CD4-positive, alpha-beta T cell treated with Interleukin-2 at 100 ng/mL for 4 hours (primary cell): Measurements from ENCODE around the gene SLC19A2.

Experiments used
- DNase-seq: peaks from one replicate; pipeline ENCODE4 v3.0.0-alpha.2; 2020; ENCODE audit warnings: low spot score

SLC19A2 gene

DNA sequence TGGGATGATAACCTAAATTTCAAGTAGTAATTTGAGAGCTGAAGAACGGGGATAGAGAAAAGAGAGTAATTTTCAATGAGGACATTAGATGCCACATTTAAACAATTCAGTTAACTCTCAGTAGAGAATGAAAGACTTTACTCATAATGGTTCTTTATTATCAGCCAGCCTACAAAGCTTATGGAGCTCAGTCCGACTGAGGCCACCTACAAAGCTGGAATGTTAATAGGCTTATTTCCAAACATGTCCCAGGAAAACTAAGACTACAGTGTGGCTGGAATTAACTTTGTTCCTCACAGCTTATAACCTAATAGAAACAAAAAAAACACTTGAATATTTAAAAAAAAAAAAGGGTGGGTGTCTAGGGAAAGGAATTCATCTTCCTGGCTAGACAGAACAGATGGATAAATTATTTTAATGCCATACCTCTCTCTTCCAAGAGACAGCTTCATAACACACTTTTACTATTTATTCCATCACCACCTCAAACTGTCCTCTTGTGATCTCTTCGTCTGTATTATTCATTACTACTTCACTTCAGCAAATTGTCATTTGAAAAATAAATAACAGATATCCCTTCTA, 9.8 kb downstream of the SLC19A2 start:
- DNase-seq, result no peak

DNA sequence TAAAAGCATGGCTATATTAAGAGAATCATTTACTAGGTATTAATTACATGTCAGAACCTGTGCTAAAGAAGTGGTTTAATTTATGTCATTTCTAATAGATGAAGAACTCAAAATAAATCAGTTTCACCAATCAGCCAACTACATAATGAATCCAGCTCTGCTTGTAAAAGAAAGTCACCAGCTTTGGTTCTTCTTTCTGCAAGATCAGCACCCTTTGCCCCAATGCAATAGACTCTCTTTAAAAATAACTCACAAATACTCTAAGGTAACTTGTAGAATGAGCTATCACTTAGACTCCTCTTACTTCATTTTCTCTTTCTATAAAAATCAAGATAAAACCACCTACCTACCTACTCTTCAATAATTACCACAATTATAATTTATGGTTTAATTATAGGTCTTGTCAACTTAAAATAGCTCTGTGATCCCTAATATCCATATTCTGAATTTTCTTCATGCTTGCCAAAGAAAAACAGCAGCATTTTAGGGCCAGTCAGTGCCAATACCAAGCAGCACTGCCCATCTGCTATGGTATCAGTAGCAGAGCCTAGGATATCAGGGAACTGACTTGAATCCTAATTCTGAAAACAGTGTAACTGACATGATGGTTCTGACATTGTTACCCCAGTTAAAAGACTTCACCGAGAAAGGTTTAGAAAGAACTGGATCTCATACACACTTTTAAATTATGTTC, 11.3 kb downstream of the SLC19A2 start:
- DNase-seq, result no peak

- no peak for DNase-seq
Measured at GRCh38 chr1:169473347-169473746, 12.4 kb downstream of the SLC19A2 start.

DNA sequence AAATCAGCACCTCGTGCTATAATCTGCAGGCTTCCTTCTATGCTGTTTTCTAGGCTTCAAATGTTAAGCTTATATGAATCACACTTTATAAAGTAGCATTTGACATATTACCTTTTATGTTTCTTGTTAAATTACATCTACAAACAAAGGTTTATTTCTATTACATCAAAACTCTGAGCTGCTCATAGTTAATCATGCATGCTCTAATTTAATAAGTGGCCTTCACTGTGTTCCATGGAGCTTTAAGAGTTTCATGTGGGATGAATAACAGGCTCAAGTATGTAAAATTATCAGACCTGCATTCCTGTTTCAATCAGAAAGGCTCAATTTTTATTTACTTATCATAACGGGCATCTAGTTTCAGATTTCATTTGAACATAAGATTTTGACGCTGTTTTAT, 13.0 kb downstream of the SLC19A2 start:
- DNase-seq, result no peak

DNA sequence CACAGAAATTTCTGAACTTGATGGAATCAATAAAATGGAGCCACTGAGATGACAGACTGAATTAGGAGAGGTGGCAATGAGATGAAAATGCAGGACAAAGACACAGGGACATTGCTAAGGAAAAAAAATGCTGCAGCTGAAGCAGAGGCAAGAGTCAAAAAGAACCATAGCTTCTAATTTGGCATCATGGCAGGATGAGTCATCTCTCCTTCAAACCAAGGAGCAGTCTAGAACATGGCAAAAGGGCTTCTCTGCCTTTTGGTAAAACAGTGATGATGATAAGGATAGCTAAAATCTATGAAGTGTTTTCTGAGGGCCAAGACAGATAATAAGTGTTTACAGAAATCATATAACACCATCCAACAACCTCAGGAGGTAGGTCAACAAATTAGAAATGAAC, 16.8 kb downstream of the SLC19A2 start:
- no peak for DNase-seq

DNA sequence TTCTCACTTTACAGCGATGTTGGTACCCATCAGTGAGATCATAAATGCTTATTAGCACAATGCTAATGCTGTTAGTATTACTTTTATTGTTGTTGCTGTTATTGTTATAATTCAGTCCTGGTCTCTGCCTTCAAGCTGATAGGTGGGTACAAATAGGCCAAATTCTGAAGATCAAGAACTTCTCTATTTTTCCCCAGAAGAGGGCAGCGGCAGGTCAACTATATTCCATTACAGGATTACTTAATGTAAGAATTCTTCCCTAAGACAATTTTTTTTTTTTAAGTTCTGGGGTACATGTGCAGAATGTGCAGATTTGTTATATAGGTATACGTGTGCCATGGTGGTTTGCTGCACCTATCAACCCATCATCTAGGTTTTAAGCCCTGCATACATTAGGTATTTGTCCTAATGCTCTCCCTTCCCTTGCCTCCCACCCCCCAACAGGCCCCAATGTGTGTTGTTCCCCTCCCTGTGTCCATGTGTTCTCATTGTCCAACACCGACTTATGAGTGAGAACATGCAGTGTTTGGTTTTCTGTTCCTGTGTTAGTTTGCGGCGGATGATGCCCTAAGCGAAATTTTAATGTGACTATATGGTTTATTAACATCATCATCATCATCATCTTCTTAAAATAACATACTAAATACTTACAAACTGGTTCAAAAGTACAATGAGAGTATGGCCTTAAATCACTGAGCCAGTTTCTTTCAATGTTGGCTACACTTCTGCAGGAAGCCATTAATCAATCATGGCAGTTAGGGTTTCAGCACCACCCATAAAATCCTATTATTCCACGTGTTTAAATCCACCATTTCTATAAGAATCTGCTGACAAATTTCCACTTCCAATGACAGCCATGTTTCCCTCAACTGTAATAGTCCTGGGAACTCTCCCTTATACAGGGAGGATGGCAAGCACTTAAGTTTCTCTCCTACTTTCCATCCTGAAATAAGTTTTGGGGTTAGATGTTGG, 19.2 kb downstream of the SLC19A2 start:
- peak; percentile 37 for DNase-seq

DNA sequence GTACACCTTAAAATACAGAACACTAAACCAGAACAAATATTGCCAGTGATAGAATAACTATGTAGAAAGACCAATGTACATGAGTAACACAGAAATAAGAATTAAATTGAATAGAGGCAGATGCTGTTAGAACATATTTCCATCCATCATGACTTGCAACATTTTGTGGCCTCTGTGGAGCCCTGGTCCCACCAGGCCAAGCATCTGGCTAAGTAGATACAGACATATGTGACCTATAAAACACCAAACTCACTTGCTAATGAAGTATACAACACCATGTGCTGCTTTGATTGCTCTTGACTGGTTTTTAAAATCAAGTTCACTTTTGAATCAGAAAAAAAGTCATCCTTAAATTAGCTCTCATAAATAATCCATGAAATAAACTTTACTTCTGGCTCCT, 20.5 kb downstream of the SLC19A2 start:
- DNase-seq, result no peak

- DNase-seq, result no peak
Measured at GRCh38 chr1:169462385-169462784, 23.4 kb downstream of the SLC19A2 start.

DNA sequence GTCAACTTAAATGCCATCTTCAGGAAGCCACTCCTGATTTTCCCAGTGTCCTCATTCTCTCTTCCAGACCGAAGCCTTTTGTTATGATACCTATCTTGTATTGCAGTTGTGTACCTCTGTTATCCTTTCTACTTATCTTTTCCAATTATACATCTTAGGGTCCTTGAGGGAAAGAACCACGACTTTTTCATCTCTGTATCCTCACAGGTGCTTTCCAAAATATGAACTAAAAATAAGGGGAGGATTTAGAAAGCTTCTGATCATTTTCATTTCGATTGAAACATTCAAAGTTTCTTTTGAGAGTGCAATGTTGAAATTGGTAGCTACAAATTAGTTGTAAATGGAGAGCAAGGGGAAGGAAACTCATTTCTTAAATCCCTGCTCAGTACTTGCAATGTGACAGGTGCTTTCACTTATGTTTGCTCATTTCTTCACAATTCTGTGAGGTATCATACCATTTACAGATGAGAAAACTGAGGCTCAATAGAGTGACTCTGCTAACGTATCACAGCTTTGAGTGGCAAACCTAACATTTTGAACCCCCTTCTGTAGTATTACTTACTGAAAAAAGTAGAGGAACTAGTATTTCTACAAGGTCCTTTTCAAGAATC, 24.2 kb downstream of the SLC19A2 start:
- no peak for DNase-seq

DNA sequence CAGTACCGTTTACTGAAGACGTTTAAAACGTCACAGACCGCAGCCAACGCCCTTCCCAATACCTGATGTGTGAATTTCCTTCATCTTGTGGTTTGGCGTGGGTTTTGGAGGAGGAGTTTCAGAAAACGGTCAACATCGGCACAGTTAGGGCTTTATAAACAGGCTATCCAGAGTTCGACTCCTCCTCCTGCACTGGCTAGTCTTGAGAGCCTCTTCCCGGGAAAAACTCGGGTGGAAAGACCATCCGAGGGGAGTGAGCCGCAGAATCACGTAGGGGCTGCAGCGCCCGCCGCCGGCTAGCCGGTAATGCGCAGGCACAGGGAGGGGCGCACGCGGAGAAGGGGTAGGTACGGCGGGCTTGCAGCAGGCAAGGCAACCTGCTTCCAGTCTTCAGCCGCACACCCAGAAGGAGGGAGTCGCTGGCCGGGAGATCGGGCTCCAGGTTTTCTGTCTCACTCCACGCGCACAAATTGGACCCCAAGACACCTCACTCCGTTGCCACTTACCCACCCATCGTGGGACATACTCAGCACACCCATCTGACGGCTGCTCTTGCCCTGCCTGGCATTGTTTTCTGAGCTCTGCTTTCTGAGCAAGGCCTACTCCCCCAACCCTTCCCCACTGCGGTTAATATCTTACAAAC, 25.4 kb downstream of the SLC19A2 start:
- peak; percentile 17 for DNase-seq

DNA sequence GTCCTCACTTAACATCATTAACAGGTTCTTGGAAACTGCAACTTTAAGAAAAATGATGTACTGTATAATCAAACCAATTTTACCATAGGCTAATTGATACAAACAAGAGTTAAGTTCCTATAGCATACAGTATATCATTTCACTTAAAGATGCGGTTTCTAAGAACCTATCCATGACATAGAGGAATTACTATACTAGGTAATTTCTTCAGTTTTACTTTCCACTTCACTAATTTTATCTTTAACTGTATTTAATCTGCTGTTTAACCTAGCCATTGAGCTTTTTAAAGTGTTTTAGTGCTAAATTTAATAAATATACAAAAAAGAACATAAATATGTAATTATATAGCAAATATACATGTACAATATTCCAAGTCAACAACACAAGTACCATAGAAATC, 28.3 kb downstream of the SLC19A2 start:
- DNase-seq, result no peak

- DNase-seq, result no peak
Measured at GRCh38 chr1:169456029-169456428, 29.7 kb downstream of the SLC19A2 start.

GRCh38 chr1:169452921-169453320, 32.8 kb downstream of the SLC19A2 start:
- no peak for DNase-seq

DNA sequence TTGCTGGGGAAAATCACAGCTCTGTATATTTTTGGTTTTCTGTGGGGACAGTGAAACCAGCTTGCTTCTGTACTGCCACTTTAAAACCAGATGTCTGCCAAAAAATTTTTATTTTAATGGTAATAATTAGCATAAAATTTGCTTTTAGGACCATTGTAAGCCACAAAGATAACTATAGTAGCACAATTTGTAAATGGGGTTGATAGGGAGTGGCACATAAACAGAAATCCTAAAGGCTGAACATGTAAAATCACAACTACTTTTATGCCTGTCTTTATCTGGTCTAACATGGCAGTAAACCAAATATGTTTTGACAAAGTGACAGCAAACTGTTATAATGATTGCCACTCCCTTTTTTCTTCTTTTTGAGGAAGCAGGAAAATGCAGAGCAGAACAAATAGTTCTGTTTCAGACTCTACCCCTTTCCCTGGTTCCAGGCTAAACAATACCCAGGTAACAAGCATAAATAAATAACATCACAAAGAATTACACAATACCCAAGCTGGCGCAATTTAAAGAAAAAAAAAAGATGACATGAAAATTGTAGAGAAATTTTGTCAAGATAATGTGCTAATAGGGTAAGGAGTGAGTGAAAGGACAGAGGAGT, 34.4 kb downstream of the SLC19A2 start:
- DNase-seq, result no peak

GRCh38 chr1:169443923-169444322, 41.8 kb downstream of the SLC19A2 start:
- DNase-seq, result no peak

DNA sequence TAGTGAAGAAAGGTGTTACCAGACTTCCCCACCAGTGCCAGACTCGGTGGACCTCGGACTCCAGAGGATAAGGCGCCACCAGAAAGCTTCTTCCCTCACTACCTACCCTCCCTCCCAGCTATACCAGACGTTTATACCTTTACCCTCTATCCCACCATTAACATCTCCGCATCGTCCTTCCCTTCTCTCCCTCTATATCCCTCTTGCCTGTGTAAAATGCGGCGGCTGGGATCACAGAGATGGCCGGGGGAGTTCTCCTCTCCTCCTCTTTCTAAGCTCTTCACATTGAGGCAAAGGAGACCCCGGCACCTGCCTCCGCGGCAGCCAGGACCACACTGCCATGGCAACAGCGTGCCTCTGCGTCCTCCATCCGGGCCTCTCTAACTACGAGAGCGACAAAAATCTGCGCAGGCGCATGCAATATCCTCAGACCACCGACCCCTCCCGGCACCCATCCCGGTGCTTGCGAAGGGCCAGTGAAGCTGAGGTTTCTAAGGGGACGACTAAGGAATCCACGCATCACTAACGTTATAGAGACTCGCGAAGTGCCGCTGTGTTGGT, 58.6 kb downstream of the SLC19A2 start, which contains the start of gene CCDC181:
Gene CCDC181, minus strand, starts transcription at position 394 of the 561 bp plus-strand sequence. CDS start 2,547 bp downstream, outside the sequence.
- DNase-seq, result peak; percentile 39

DNA sequence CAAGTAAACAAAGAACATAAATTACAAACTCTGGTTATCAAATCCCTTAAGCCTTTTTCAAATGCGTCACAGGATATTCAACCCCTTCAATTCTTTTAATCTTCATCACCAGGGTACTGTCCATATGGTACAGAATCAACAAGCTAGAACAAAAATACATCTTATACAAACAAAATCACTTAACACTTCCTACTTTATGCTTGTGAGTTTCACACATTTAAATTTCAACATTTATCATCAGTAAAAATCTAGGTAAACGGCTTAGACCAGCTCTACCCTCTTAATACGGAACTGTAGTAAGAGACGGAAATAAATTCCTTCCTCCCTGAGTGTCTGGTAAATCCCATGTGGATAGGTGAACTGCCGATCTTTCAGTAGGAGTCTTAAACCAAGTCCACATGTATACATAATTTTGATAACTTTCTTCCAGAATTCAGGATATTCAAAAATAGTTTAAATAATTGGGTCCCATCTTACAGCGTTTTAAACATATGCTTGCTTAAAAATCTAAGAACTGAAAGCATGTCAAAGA, 59.5 kb downstream of the SLC19A2 start:
- no peak for DNase-seq

DNA sequence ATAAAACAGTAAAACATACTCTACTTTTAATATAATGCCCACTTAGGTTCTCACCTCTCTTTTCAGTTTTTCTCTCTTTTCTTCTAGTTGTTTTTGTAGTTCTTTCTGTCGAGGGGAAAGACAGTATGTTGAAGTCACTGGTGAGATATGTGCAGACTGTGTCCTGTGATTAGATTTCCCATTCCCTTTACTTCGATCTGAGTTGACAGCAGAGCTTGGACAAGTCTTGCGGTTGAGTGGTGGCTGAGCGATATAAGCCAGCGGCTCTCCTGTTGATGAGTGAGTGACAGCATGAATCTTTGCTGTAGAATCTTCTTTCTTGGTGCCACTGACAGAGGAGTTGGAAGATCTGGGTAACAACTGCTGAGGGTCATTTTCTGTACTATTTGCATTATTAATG, 64.4 kb downstream of the SLC19A2 start:
- no peak for DNase-seq

GRCh38 chr1:169414952-169415351, 70.8 kb downstream of the SLC19A2 start:
- no peak for DNase-seq
